ENCODE measurements around the gene MAST2.
A peak's percentile ranks its signal among the peaks of the same experiment; 100 is the strongest.

Gene MAST2

DNA sequence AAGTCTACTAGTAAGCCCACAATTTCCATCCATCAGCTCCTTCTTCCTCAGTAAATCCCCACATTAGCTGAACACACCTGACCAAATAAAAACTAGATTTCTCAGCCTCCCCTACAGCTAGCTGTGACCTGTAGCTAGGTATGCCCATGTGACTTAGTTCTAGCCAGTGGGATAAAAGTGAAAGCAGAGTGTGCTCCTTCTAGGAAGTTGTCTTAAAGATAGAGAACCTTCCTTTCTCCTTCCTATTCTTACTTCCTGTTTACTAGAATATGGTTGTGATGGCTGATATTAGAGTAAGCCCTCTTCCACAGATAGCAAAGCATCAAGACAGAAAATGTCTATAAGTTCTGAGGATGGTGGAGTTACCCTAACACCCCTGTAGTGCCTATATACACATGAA, 262.0 kb downstream of the MAST2 start:
- DNase-seq (ENCODE audit: low spot score), result peak; percentile 11

GRCh38 chr1:46067652-46068051, 264.2 kb downstream of the MAST2 start:
- no peak for DNase-seq (ENCODE audit: low spot score)

- DNase-seq (ENCODE audit: low spot score), result no peak
Measured at GRCh38 chr1:46068525-46068924, 265.1 kb downstream of the MAST2 start.

DNA sequence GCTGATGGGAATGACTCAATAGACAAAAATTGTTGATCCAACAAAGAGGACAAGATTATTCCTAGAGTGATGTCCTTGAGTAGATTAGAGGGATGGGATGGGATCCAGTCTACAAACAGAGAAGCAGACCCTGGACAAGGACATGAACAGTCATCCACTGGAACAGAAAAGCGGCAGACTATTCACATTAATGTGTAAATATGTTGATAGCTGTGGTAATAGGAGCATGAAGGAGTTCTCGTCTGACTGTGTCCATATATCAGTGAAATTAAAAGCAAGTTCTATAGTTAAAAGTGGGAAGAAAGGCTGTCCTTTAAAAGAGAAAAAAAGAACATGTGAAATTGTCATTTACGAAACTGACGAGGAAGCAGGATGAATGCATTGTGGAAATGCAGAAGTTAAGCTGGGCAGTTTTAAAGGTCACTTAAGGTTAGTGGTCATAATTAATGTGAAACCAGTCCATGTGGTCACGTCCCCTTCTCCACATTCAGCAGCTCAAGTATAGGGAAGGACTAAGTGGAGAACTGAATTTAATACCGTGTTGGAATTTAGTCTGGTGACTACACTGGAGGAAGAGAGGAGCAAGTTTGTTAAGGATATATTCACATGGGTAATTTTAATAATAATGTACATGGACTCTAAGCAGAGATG, 266.9 kb downstream of the MAST2 start:
- DNase-seq (ENCODE audit: low spot score), result no peak

GRCh38 chr1:46072975-46073374, 269.6 kb downstream of the MAST2 start:
- DNase-seq (ENCODE audit: low spot score), result peak; percentile 21

- no peak for DNase-seq (ENCODE audit: low spot score)
Measured at GRCh38 chr1:46076343-46076742, 272.9 kb downstream of the MAST2 start.

DNA sequence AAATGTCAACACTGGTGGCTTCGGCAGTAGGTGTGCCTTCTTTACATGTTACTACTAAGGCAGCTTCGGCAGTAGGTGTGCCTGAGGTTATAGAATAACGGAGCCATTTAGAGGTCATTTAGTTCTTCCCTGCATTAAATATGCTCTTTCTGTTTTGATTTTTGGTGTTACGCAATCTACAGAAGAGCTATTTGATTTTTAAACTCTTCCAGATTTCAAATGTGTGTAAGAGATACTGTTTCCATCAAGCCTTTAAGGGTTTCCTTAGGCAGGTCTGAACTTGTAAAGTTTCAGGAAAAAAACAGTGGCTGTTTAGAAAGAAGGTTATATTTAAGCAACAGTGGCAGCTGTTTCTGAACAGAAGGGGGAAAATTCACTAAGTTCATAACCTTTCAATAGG, 274.2 kb downstream of the MAST2 start:
- no peak for DNase-seq (ENCODE audit: low spot score)

GRCh38 chr1:46080257-46080656, 276.8 kb downstream of the MAST2 start:
- no peak for DNase-seq (ENCODE audit: low spot score)

DNA sequence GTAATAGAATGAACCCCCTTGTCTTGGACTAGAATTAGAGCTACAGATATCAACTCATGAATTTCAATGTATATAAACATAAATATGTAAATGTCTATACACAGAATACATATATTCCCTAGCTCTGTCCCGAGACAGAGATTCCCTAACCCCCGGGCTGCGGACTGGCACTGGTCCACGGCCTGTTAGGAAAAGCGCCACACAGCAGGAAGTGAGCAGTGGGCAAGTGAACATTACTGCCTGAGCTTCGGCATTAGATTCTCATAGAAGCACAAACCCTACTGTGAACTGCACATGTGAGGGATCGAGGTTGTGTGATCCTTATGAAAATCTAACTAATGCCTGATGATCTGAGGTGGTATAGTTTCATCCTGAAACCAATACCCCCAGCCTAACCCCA, 277.8 kb downstream of the MAST2 start:
- DNase-seq (ENCODE audit: low spot score), result no peak

GRCh38 chr1:46081619-46082018, 278.2 kb downstream of the MAST2 start:
- DNase-seq (ENCODE audit: low spot score), result no peak

GRCh38 chr1:46083579-46083978, 280.2 kb downstream of the MAST2 start:
- DNase-seq (ENCODE audit: low spot score), result no peak

GRCh38 chr1:46084553-46085451, 281.4 kb downstream of the MAST2 start:
- peak; percentile 13 for DNase-seq (ENCODE audit: low spot score)

All from RKO (cell line).